ENCODE results near the gene ROM1. TPM values are rescaled to one million over a fixed set of nuclear protein-coding genes. Genes with fewer than 3 reads are reported as not detected.

Gene ROM1
- total and polyA plus RNA-seq, 2 experiments from 2014 or later, result 0.24 to 0.65 TPM

DNA sequence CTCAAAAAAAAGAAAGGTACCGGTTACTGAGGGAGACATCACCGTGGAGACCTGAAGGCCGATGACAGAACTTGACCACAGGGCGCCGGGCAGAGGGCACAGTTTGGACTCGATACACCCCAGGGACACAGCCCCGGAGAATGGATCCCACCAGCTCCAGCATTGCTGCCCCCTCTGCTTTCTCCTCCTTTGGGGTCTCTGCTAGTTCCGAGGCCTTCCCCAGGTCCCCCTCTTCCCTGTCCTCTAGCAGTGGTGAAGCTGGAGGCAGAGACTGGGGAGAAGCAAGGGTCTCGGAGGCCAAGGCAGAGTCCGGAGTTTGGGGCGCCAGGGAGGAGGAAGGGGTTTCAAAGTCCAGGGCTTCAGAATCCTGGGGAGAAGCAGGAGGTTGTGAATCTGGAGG lies 34.5 kb upstream of the ROM1 start (continued):
- TF ChIP-seq, protein P1, sequence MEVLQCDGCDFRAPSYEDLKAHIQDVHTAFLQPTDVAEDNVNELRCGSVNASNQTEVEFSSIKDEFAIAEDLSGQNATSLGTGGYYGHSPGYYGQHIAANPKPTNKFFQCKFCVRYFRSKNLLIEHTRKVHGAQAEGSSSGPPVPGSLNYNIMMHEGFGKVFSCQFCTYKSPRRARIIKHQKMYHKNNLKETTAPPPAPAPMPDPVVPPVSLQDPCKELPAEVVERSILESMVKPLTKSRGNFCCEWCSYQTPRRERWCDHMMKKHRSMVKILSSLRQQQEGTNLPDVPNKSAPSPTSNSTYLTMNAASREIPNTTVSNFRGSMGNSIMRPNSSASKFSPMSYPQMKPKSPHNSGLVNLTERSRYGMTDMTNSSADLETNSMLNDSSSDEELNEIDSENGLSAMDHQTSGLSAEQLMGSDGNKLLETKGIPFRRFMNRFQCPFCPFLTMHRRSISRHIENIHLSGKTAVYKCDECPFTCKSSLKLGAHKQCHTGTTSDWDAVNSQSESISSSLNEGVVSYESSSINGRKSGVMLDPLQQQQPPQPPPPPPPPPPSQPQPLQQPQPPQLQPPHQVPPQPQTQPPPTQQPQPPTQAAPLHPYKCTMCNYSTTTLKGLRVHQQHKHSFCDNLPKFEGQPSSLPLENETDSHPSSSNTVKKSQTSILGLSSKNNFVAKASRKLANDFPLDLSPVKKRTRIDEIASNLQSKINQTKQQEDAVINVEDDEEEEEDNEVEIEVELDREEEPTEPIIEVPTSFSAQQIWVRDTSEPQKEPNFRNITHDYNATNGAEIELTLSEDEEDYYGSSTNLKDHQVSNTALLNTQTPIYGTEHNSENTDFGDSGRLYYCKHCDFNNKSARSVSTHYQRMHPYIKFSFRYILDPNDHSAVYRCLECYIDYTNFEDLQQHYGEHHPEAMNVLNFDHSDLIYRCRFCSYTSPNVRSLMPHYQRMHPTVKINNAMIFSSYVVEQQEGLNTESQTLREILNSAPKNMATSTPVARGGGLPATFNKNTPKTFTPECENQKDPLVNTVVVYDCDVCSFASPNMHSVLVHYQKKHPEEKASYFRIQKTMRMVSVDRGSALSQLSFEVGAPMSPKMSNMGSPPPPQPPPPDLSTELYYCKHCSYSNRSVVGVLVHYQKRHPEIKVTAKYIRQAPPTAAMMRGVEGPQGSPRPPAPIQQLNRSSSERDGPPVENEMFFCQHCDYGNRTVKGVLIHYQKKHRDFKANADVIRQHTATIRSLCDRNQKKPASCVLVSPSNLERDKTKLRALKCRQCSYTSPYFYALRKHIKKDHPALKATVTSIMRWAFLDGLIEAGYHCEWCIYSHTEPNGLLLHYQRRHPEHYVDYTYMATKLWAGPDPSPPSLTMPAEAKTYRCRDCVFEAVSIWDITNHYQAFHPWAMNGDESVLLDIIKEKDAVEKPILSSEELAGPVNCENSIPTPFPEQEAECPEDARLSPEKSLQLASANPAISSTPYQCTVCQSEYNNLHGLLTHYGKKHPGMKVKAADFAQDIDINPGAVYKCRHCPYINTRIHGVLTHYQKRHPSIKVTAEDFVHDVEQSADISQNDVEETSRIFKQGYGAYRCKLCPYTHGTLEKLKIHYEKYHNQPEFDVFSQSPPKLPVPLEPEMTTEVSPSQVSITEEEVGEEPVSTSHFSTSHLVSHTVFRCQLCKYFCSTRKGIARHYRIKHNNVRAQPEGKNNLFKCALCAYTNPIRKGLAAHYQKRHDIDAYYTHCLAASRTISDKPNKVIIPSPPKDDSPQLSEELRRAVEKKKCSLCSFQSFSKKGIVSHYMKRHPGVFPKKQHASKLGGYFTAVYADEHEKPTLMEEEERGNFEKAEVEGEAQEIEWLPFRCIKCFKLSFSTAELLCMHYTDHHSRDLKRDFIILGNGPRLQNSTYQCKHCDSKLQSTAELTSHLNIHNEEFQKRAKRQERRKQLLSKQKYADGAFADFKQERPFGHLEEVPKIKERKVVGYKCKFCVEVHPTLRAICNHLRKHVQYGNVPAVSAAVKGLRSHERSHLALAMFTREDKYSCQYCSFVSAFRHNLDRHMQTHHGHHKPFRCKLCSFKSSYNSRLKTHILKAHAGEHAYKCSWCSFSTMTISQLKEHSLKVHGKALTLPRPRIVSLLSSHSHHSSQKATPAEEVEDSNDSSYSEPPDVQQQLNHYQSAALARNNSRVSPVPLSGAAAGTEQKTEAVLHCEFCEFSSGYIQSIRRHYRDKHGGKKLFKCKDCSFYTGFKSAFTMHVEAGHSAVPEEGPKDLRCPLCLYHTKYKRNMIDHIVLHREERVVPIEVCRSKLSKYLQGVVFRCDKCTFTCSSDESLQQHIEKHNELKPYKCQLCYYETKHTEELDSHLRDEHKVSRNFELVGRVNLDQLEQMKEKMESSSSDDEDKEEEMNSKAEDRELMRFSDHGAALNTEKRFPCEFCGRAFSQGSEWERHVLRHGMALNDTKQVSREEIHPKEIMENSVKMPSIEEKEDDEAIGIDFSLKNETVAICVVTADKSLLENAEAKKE (CRISPR knock-in tag; IDR thresholded peaks at IDR 0.05), result no peak
- TF ChIP-seq POLR2AphosphoS5 (IDR thresholded peaks at IDR 0.05; ENCODE audit: low read depth) (no peak), JUNB (IDR thresholded peaks at IDR 0.05; ENCODE audit: unreplicated experiment) (no peak), ZNF331 (CRISPR knock-in tag; IDR thresholded peaks at IDR 0.05; ENCODE audit: low read depth) (no peak), EZH2phosphoT487 (IDR thresholded peaks at IDR 0.05; ENCODE audit: unreplicated experiment) (no peak)

DNA sequence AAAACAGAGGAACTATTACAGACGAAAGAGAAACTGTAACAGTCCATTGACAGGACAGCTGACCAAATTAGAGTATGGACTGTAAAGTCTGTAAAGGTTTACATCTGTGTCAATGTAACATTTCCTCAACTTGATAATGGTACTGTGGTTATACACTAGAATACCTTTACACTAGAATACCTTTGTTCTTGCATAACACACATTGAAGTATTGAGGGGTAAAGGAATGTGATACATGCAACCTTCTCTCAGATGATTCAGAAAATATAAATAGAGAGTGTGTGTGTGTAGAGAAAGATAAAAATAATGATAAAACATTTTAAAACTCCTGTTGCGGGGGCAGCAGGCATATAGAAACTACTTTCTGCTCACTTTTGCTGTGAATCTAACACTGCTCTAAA lies 33.8 kb upstream of the ROM1 start:
- Mint-ChIP-seq H3K4me1 (peaks cover 9% of the 10 kb centered on the region), H3K27me3 (ENCODE audit: insufficient read depth, low read depth, poor library complexity) (peaks cover 9% of the 10 kb centered on the region), H3K36me3 (ENCODE audit: low read depth) (peaks cover 51% of the 10 kb centered on the region)
- TF ChIP-seq ZNF114 (CRISPR knock-in tag; IDR thresholded peaks at IDR 0.05) (no peak), EZH2phosphoT487 (IDR thresholded peaks at IDR 0.05; ENCODE audit: unreplicated experiment) (no peak), CREB1 (CRISPR knock-in tag; IDR thresholded peaks at IDR 0.05; ENCODE audit: low read depth) (no peak), POLR2AphosphoS5 (IDR thresholded peaks at IDR 0.05; ENCODE audit: low read depth) (no peak)
- TF ChIP-seq, protein P1 (CRISPR knock-in tag; IDR thresholded peaks at IDR 0.05), result no peak

More for the DNA sequence above, 33.8 kb upstream of the ROM1 start:
- Mint-ChIP-seq H3K4me3 (no peak overlapping the region), H3K27ac (no peak overlapping the region), H3K9me3 (no peaks in the 10 kb centered on the region)
- ATAC-seq, result no peak
- H2AFZ ChIP-seq, result no peak overlapping the region
- H3K36me3 ChIP-seq (ENCODE audit: insufficient read depth), result peaks cover 3% of the 10 kb centered on the region
- no peak overlapping the region for H3K27ac ChIP-seq (ENCODE audit: low read depth)
- H3K27me3 ChIP-seq (ENCODE audit: insufficient read depth), result no peaks in the 10 kb centered on the region
- peaks cover 9% of the 10 kb centered on the region; the same call in 1 of the 2 replicates for H3K79me2 ChIP-seq (replicated peaks; ENCODE audit: insufficient read depth)
- no peak for DNase-seq (ENCODE audit: low spot score)
- H3K4me3 ChIP-seq, result no peak overlapping the region
- no peaks in the 10 kb centered on the region; the same call in 1 of the 2 replicates for H4K20me1 ChIP-seq (replicated peaks; ENCODE audit: insufficient read depth)
- peaks cover 8% of the 10 kb centered on the region; the same call in 1 of the 2 replicates for H3K4me1 ChIP-seq (ENCODE audit: insufficient read depth)
- H3K9me2 ChIP-seq (ENCODE audit: insufficient read depth), result no peaks in the 10 kb centered on the region
- no peak overlapping the region for H3K4me2 ChIP-seq
- H3F3A ChIP-seq (replicated peaks; ENCODE audit: low read depth), result peaks cover 12% of the 10 kb centered on the region; the same call in 1 of the 2 replicates

Data from GM23338 (cell line).